ENCODE results near the gene ZNF787.

- TF ChIP-seq CTCF (conservative IDR thresholded peaks at IDR 0.05; ENCODE audit: low read depth, low read length) = no peak
- TF ChIP-seq EZH2 (IDR thresholded peaks at IDR 0.05; ENCODE audit: borderline replicate concordance, low read depth, low read length, poor library complexity, severe bottlenecking) = no peak
Measured at GRCh38 chr19:56084835-56085536, 36.1 kb downstream of the ZNF787 start.
